Measurements from ENCODE around the gene RALGPS1.

Gene RALGPS1

GRCh38 chr9:126942399-126942798 lies 27.8 kb downstream of the RALGPS1 start:
- TF ChIP-seq CTCF (conservative IDR thresholded peaks at IDR 0.05) = no peak
- TF ChIP-seq ZFX (IDR thresholded peaks at IDR 0.05) = no peak

DNA sequence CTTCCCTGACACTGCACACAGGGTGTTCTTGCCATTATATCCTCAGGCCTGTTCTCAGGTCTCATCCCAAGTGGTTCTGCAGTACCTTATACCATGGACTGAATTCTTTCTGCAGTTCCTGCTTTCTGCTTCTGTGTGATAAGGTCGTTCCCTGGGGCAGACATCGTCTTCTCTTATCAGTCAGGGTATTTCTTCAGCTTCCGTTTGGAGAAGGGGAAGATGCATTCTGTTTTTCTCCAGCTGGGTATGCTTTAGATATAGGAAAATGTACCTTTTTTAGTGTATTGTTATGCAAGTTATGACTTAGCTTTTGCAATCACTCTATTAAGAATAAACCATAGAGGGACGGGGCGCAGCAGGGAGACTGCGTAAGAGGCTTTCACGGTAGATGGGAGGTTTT lies 31.1 kb downstream of the RALGPS1 start:
- no peak overlapping the region for H3K27ac ChIP-seq
- TF ChIP-seq CTCF (conservative IDR thresholded peaks at IDR 0.05) = no peak
- TF ChIP-seq ZFX (IDR thresholded peaks at IDR 0.05) = no peak

More at GRCh38 chr9:126942399-126942798, 27.8 kb downstream of the RALGPS1 start:
- no peak overlapping the region for H3K27ac ChIP-seq

GRCh38 chr9:126947529-126947928 lies 32.9 kb downstream of the RALGPS1 start:
- TF ChIP-seq ZFX (IDR thresholded peaks at IDR 0.05) = no peak
- TF ChIP-seq CTCF (conservative IDR thresholded peaks at IDR 0.05) = peak; percentile 25

DNA sequence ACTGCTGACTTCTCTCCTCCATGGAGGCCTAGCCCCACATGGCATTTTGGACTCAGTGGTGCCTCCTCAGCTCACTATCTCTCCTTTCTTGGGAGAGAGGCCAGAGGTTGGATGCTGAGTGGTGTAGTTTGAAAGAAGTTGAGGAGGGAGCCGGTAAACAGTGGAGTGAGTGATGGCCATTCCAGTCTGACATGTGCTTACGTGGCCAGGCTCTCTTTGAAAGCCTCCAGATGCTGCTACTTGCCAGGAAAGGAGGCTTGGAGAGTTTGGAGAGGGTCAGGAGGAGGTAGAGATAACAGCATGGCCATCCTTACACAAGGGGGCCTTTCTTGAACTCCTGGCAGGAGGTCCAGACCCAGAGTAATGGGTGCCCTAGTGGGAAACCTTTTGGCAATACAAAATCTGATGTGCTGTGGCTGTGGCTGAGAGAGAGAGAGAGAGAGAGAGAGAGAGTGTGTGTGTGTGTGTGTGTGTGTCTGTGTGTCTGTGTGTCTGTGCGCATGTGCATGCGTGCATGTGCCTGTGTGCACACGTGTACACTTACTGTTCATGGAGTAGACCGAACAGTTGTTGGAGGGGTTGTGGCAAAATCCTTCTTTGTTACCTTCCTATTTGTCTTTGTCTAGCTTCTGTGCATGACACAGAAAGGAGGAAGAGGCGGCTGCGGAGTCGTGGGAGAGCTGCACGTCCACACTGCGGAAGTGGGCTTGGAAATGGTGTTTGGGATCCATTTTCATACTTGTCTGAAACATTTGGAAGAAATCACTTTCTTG lies 37.8 kb downstream of the RALGPS1 start:
- TF ChIP-seq CTCF (conservative IDR thresholded peaks at IDR 0.05) = no peak
- no peak for TF ChIP-seq ZFX (IDR thresholded peaks at IDR 0.05)
- no peak overlapping the region for H3K27ac ChIP-seq

More at GRCh38 chr9:126947529-126947928, 32.9 kb downstream of the RALGPS1 start:
- no peak overlapping the region for H3K27ac ChIP-seq

- TF ChIP-seq CTCF (conservative IDR thresholded peaks at IDR 0.05) (no peak), ZFX (IDR thresholded peaks at IDR 0.05) (no peak)
- H3K27ac ChIP-seq = no peak overlapping the region
These were observed 38.6 kb downstream of the RALGPS1 start for GRCh38 chr9:126953041-126953809.

DNA sequence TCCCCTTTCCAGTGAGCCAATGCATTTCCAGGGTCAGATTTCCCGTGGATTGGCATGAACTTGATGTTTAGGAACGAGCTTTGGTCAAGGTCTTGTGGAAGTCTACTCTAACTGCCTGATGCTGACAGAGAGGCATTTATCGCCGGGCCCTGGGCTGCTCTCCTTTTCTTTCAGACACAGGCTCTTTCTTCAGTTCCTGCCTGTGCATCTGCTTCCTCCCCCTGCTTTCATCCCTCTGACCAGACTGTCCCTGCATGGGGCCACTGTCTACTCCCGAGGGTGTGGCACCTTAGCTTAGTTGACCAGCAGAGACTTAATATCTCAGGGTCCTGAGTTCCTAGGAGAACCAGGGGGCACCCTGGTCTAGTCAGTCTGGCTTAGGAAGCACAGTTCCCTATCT lies 41.2 kb downstream of the RALGPS1 start:
- no peak overlapping the region for H3K27ac ChIP-seq
- TF ChIP-seq CTCF (conservative IDR thresholded peaks at IDR 0.05) (no peak), ZFX (IDR thresholded peaks at IDR 0.05) (no peak)
